Liver (tissue), 9 donors: ENCODE data around the gene SAE1. TPM values are rescaled to one million over a fixed set of nuclear protein-coding genes. Genes with fewer than 3 reads are reported as not detected.

Source experiments
- DNase-seq: peaks from one replicate; pipeline ENCODE4 v3.0.0-alpha.2; 2017; ENCODE audit warnings: low spot score
- H3K27ac ChIP-seq, 2 donors: one replicate each; pipeline ENCODE4 v1.7.0; 2013; ENCODE audit warnings: inconsistent platforms in 2 of 2, low read length in 2 of 2, control low read depth in 1 of 2, low read depth in 1 of 2, mild to moderate bottlenecking in 1 of 2
- H3K27me3 ChIP-seq, 4 donors: one replicate each; pipeline versions ENCODE4 v1.6.1 to v1.7.0; 2013; ENCODE audit warnings: low read length in 3 of 4, inconsistent platforms in 1 of 4, mild to moderate bottlenecking in 1 of 4, moderate library complexity in 1 of 4; ENCODE audit not compliant: control insufficient read depth in 4 of 4, insufficient read depth in 4 of 4
- H3K36me3 ChIP-seq, 4 donors: one replicate each; pipeline versions ENCODE4 v1.6.1 to v1.7.0; 2013; ENCODE audit warnings: low read length in 3 of 4, mild to moderate bottlenecking in 3 of 4, low read depth in 1 of 4, moderate library complexity in 1 of 4; ENCODE audit not compliant: control insufficient read depth in 4 of 4, insufficient read depth in 3 of 4
- H3K4me1 ChIP-seq, 4 donors: one replicate each; pipeline versions ENCODE4 v1.6.1 to v1.7.0; 2013; ENCODE audit warnings: low read length in 3 of 4, mild to moderate bottlenecking in 3 of 4, moderate library complexity in 1 of 4; ENCODE audit not compliant: control insufficient read depth in 4 of 4, insufficient read depth in 4 of 4
- H3K4me3 ChIP-seq, 3 donors: one replicate each; pipeline versions ENCODE4 v1.6.1 to v1.7.0; 2013; ENCODE audit warnings: low read length in 3 of 3, control low read depth in 1 of 3, low read depth in 1 of 3, mild to moderate bottlenecking in 1 of 3
- H3K9ac ChIP-seq, 2 donors: one replicate each; pipeline ENCODE4 v1.7.0; 2013; ENCODE audit warnings: low read length in 2 of 2, mild to moderate bottlenecking in 2 of 2, moderate library complexity in 2 of 2, control low read depth in 1 of 2, low read depth in 1 of 2
- H3K9me3 ChIP-seq, 4 donors: one replicate each; pipeline versions ENCODE4 v1.6.1 to v1.7.0; 2013; ENCODE audit warnings: low read length in 3 of 4; ENCODE audit not compliant: control insufficient read depth in 4 of 4
- EGR1 ChIP-seq, 2 donors: IDR thresholded peaks; 2 replicates each; pipeline ENCODE4 v1.6.1; 2016 to 2018; ENCODE audit warnings: antibody characterized with exemption in 2 of 2, low read depth in 2 of 2
- GABPA ChIP-seq, 2 donors: IDR thresholded peaks in 1 of 2; conservative IDR thresholded peaks in 1 of 2; 2 replicates each; pipeline ENCODE4 v1.6.1; 2016; ENCODE audit warnings: antibody characterized with exemption in 2 of 2, mild to moderate bottlenecking in 1 of 2, moderate library complexity in 1 of 2
- HNF4A ChIP-seq, 2 donors: conservative IDR thresholded peaks; 2 replicates each; pipeline ENCODE4 v1.6.1; 2016; ENCODE audit warnings: antibody characterized with exemption in 2 of 2, mild to moderate bottlenecking in 2 of 2
- JUND ChIP-seq, 2 donors: IDR thresholded peaks; 2 replicates each; pipeline ENCODE4 v1.6.1; 2016; ENCODE audit warnings: antibody characterized with exemption in 2 of 2
- MAX ChIP-seq: IDR thresholded peaks from 2 replicates; pipeline ENCODE4 v1.6.1; 2016; ENCODE audit warnings: antibody characterized with exemption
- NR2F2 ChIP-seq: IDR thresholded peaks from 2 replicates; pipeline ENCODE4 v1.6.1; 2016; ENCODE audit warnings: antibody characterized with exemption
- RAD21 ChIP-seq, 2 donors: IDR thresholded peaks; 2 replicates each; pipeline ENCODE4 v1.6.1; 2016; ENCODE audit warnings: antibody characterized with exemption in 2 of 2, mild to moderate bottlenecking in 2 of 2
- RXRA ChIP-seq, 2 donors: IDR thresholded peaks; 2 replicates each; pipeline ENCODE4 v1.6.1; 2017 to 2018; ENCODE audit warnings: antibody characterized with exemption in 2 of 2, mild to moderate bottlenecking in 1 of 2
- SP1 ChIP-seq: IDR thresholded peaks from 2 replicates; pipeline ENCODE4 v1.6.1; 2018; ENCODE audit warnings: antibody characterized with exemption, mild to moderate bottlenecking
- YY1 ChIP-seq: IDR thresholded peaks from 2 replicates; pipeline ENCODE4 v1.6.1; 2016; ENCODE audit warnings: antibody characterized with exemption, mild to moderate bottlenecking
- ZBTB33 ChIP-seq: IDR thresholded peaks from 2 replicates; pipeline ENCODE4 v1.6.1; 2016; ENCODE audit warnings: antibody characterized with exemption
- WGBS: extraction: QIAGEN DNeasy Blood & Tissue Kit; methylation state at CpG from one replicate; pipeline ENCODE4 v1.1.7; 2013; 5-methylcytosine and 5-hydroxymethylcytosine counted together
- polyA plus RNA-seq, 2 donors: library from polyadenylated mRNA; stranded (reverse) in 1 of 2; unstranded in 1 of 2; fragments of 200-250 nt in 1 of 2; fragments of >200 nt in 1 of 2; fragmentation: Nextera tagmentation in 1 of 2; extraction: Ambion mirVana in 1 of 2; gene quantifications; one replicate each; pipeline versions ENCODE4 v1.2.1 to v1.2.3, GENCODE V29; 2013 to 2015
- total RNA-seq, 2 donors: library from RNA; depleted of rRNA; stranded (reverse); fragments of >200 nt; gene quantifications; one replicate each; pipeline ENCODE4 v1.2.3, GENCODE V29; 2014
- TF ChIP-seq, protein P1 (sequence below): IDR thresholded peaks from 2 replicates; pipeline ENCODE4 v1.6.1; 2016; ENCODE audit warnings: antibody characterized with exemption, mild to moderate bottlenecking
- TF ChIP-seq, protein P2 (sequence below): fragments of 150-350 bp; IDR thresholded peaks from 2 replicates; pipeline ENCODE4 v1.5.1; 2017; ENCODE audit warnings: improper control_type of control experiment, low read depth, low read length; ENCODE audit not compliant: missing input control
- donor health status: healthy.
- donor health status: healthy.
- donor health status: healthy.
- donor health status: healthy.
- donor health status: healthy.

Gene SAE1
- total RNA-seq: 10 to 100 TPM; 22.3 to 31.8 TPM
- 10 to 100 TPM; 19.0 to 31.7 TPM for polyA plus RNA-seq

GRCh38 chr19:47130589-47131227 lies at the start of gene SAE1:
SAE1 (plus strand) TSS chr19:47130835; CDS start chr19:47130931, 96 bp downstream.
- DNase-seq: peak; percentile 94
- WGBS: under 1% methylated on average over 51 of the region's 51 CpGs
- Histone ChIP-seq H3K9me3 (no peaks in the 10 kb centered on the region), H3K4me3 (peak within 1 kb of the TSS; percentile 74 to 95 (median 89)), H3K36me3 (no peaks in the 10 kb centered on the region), H3K27me3 (no peaks in the 10 kb centered on the region), H3K27ac (peak within 1 kb of the TSS; percentile 68 to 90), H3K9ac (peak within 1 kb of the TSS; percentile 87 to 90), H3K4me1 (peaks cover 4 to 7% (median 5%) of the 10 kb centered on the region in 4 donors)
- no peak for TF ChIP-seq JUND (IDR thresholded peaks at IDR 0.05)
- TF ChIP-seq YY1: peak; percentile 95
- TF ChIP-seq SP1: peak; percentile 47
- TF ChIP-seq ZBTB33: no peak
- TF ChIP-seq, protein P1, sequence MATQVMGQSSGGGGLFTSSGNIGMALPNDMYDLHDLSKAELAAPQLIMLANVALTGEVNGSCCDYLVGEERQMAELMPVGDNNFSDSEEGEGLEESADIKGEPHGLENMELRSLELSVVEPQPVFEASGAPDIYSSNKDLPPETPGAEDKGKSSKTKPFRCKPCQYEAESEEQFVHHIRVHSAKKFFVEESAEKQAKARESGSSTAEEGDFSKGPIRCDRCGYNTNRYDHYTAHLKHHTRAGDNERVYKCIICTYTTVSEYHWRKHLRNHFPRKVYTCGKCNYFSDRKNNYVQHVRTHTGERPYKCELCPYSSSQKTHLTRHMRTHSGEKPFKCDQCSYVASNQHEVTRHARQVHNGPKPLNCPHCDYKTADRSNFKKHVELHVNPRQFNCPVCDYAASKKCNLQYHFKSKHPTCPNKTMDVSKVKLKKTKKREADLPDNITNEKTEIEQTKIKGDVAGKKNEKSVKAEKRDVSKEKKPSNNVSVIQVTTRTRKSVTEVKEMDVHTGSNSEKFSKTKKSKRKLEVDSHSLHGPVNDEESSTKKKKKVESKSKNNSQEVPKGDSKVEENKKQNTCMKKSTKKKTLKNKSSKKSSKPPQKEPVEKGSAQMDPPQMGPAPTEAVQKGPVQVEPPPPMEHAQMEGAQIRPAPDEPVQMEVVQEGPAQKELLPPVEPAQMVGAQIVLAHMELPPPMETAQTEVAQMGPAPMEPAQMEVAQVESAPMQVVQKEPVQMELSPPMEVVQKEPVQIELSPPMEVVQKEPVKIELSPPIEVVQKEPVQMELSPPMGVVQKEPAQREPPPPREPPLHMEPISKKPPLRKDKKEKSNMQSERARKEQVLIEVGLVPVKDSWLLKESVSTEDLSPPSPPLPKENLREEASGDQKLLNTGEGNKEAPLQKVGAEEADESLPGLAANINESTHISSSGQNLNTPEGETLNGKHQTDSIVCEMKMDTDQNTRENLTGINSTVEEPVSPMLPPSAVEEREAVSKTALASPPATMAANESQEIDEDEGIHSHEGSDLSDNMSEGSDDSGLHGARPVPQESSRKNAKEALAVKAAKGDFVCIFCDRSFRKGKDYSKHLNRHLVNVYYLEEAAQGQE: peak; percentile 45
- TF ChIP-seq HNF4A (conservative IDR thresholded peaks at IDR 0.05): peak; percentile 14 to 31
- peak in 1 of 2 donors; percentile 55 for TF ChIP-seq GABPA (IDR thresholded peaks at IDR 0.05 in 1 of 2, conservative IDR thresholded peaks at IDR 0.05 in 1 of 2)
- TF ChIP-seq, protein P2, sequence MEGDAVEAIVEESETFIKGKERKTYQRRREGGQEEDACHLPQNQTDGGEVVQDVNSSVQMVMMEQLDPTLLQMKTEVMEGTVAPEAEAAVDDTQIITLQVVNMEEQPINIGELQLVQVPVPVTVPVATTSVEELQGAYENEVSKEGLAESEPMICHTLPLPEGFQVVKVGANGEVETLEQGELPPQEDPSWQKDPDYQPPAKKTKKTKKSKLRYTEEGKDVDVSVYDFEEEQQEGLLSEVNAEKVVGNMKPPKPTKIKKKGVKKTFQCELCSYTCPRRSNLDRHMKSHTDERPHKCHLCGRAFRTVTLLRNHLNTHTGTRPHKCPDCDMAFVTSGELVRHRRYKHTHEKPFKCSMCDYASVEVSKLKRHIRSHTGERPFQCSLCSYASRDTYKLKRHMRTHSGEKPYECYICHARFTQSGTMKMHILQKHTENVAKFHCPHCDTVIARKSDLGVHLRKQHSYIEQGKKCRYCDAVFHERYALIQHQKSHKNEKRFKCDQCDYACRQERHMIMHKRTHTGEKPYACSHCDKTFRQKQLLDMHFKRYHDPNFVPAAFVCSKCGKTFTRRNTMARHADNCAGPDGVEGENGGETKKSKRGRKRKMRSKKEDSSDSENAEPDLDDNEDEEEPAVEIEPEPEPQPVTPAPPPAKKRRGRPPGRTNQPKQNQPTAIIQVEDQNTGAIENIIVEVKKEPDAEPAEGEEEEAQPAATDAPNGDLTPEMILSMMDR: peak; percentile 32
- peak; percentile 50 to 64 for TF ChIP-seq RAD21 (IDR thresholded peaks at IDR 0.05)
- TF ChIP-seq EGR1 (IDR thresholded peaks at IDR 0.05; ENCODE audit: low read depth in 2 of 2): no peak
- no peak for TF ChIP-seq NR2F2
- peak; percentile 24 to 29 for TF ChIP-seq RXRA (IDR thresholded peaks at IDR 0.05)
- peak; percentile 83 for TF ChIP-seq MAX

DNA sequence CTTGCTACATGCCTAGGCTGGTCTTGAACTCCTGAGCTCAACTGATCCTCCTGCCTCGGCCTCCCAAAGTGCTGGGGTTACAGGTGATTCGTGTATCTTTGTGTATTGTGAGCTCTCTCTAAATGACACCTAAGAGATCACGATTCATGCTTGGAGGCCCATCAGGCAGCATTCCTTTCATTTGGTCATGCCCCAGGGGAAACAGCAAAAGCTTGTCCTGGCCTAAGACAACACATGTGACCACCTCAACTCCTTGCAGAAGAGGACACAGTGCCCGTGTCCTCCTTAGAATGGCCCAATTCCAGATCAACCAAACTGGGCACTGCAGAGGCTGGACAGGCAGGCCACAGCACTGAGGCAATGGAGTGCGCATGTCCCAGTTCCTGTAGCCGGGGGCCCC lies 49.5 kb upstream of the SAE1 start:
- H3K4me1 ChIP-seq: peaks cover 0 to 5% (median 2%) of the 10 kb centered on the region in 4 donors
- no peaks in the 10 kb centered on the region for H3K27me3 ChIP-seq
- no peak for DNase-seq
- TF ChIP-seq RAD21 (IDR thresholded peaks at IDR 0.05): no peak
- no peak for TF ChIP-seq NR2F2
- H3K27ac ChIP-seq: no peak overlapping the region
- peaks cover 15 to 55% (median 42%) of the 10 kb centered on the region in 4 donors for H3K36me3 ChIP-seq
- H3K9ac ChIP-seq: no peak overlapping the region
- WGBS: 91% methylated on average over 6 of the region's 6 CpGs
- H3K9me3 ChIP-seq: no peaks in the 10 kb centered on the region
- no peak overlapping the region for H3K4me3 ChIP-seq
